A673 (cell line): ENCODE results near the gene ATG5.

Experiments
- CTCF ChIP-seq: fragments of 300-800, 200-600 bp; sonication (generic); conservative IDR thresholded peaks from 2 replicates; pipeline ENCODE4 v1.5.1; 2017; ENCODE audit warnings: low read depth, mild to moderate bottlenecking, antibody characterized with exemption, low read length, moderate library complexity, mixed read lengths
- EZH2 ChIP-seq: fragments of 200-600 bp; sonication (generic); IDR thresholded peaks from 2 replicates; pipeline ENCODE4 v1.6.1; 2017; ENCODE audit warnings: borderline replicate concordance, low read depth, mild to moderate bottlenecking, mixed read lengths, antibody characterized with exemption, low read length; ENCODE audit not compliant: poor library complexity, severe bottlenecking

- TF ChIP-seq CTCF, result no peak
- TF ChIP-seq EZH2, result no peak
Measured at GRCh38 chr6:106186714-106187113, 138.8 kb downstream of the ATG5 start.
